NCI-H2171 (cell line): ENCODE data around the gene MALRD1.

Source experiments
- DNase-seq: peaks from one replicate; lab custom pipeline; 2025; lab: John Stamatoyannopoulos, UW

The MALRD1 gene

GRCh38 chr10:19373988-19374387 lies 325.4 kb downstream of the MALRD1 start:
- no peak for DNase-seq

GRCh38 chr10:19385846-19386450 lies 337.3 kb downstream of the MALRD1 start:
- DNase-seq = no peak

- no peak for DNase-seq
Observed at GRCh38 chr10:19408924-19409323, 360.3 kb downstream of the MALRD1 start.

GRCh38 chr10:19411119-19411518 lies 362.5 kb downstream of the MALRD1 start:
- no peak for DNase-seq

- no peak for DNase-seq
Observed at GRCh38 chr10:19412531-19412930, 363.9 kb downstream of the MALRD1 start.

DNA sequence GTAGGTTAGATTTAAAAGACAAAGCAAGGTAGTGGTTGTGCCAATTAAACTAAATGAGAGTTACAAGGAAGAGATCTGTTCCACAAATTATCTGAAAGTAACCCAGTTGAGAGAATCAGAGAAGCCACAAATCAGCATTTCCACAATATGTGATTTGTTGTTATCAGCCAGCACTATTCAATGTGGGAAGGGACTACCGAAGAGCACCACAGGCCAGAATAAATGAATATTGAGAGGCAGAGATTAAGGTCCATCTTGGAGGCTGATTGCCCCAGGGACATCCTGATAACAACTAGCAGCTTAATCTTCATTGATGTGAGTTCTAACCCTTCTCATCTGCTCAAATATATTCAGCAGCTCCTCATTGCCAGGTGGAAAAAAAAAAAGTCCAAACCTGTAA lies 367.6 kb downstream of the MALRD1 start:
- DNase-seq = no peak

GRCh38 chr10:19417740-19418139 lies 369.1 kb downstream of the MALRD1 start:
- DNase-seq = no peak

DNA sequence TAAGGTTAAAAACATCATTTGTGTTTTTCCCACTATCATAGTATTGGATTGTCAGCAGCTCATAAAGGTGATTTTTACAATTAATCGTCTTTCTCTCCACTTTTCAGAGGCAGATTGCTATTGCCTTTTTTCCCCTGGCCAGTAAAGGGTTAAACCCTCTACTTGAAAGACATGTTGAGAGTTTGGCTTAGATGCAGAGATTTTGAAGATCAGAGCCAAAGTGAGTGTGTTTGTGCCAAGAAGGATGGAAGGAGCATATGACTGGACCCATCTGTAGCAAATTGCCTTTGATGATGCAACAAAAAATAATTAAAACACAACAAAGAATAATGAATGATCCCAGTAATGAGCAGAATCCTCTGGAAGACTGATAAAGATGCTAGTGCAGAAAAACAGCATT lies 373.1 kb downstream of the MALRD1 start:
- no peak for DNase-seq

- DNase-seq = no peak
Observed at GRCh38 chr10:19426034-19426433, 377.4 kb downstream of the MALRD1 start.

- DNase-seq = no peak
Observed at GRCh38 chr10:19431622-19432351, 383.2 kb downstream of the MALRD1 start.

DNA sequence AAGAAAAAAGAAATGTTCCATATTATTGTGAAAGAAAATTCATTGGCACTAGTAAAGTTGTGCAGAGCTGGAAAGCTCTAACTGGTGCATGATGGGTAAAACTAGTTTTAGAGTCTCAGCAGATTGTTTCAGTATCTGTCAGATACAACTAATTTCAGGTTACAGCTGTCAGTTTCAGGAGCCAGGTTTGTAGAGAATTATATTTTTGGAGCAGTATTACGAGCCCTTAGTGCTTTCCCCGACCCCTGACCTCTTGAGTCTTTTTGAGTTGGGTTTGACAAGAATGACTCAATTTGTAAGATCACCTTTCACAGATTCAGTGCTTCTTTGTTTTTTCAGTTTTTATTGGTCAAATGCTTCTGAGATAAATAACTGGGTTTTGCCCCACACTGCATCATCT lies 401.3 kb downstream of the MALRD1 start:
- DNase-seq = no peak

- no peak for DNase-seq
Observed at GRCh38 chr10:19451356-19451755, 402.8 kb downstream of the MALRD1 start.

- no peak for DNase-seq
Observed at GRCh38 chr10:19451937-19452336, 403.3 kb downstream of the MALRD1 start.

GRCh38 chr10:19453967-19454366 lies 405.4 kb downstream of the MALRD1 start:
- no peak for DNase-seq

DNA sequence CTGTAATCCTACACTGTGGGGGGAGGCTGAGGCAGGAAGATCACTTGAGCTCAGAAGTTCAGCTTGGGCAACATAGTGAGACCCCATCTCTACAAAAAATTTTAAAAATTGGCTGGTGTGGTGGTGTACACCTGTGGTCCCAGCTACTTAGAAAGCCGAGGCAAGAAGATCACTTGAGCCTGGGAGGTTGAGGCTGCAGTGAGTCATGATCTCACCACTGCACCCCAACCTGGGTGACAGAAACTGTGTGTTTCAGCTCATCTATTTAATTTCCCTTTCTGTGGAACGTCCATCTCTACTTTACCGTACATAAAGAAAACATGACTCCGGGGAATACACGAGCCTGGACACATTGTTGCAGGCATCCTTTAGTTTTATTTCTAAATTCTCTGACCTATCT lies 413.0 kb downstream of the MALRD1 start:
- no peak for DNase-seq

DNA sequence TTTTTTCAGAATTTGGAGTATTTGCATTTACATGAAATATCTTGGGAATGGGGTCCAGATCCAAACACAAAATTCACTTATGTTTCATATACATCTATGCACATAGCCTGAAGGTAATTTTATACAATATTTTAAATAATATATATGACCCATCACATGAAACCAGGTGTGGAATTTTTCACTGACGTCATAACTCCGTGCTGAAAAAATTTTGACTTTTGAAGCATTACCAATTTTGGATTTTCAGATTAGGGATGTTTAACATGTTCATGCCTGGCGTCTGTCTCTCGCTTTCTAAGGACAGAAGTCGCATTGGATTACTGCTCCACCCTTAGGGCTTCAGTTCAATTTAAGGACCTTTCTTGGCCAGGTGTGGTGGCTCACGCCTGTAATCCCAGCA lies 418.1 kb downstream of the MALRD1 start:
- no peak for DNase-seq

GRCh38 chr10:19468413-19468812 lies 419.8 kb downstream of the MALRD1 start:
- DNase-seq = no peak

- no peak for DNase-seq
Observed at GRCh38 chr10:19469521-19469920, 420.9 kb downstream of the MALRD1 start.

DNA sequence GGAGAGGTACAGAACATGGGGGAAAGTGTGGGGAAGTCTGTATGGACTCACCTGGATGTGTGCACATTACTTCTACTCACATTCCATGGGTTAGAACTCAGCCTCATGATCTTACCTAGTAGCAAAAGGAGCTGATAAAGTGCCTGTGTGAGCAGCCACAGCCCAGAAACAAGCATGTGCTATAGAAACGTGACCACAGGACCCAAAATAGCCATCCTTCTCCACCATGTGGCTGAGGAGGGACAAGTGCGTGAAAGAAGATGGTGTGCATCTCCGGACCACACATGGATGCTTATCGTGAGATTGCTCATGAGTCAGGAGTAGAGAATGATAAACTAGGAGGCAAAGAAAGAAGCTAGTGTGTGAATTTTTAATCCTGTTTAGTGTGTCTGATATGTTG lies 431.3 kb downstream of the MALRD1 start:
- no peak for DNase-seq

DNA sequence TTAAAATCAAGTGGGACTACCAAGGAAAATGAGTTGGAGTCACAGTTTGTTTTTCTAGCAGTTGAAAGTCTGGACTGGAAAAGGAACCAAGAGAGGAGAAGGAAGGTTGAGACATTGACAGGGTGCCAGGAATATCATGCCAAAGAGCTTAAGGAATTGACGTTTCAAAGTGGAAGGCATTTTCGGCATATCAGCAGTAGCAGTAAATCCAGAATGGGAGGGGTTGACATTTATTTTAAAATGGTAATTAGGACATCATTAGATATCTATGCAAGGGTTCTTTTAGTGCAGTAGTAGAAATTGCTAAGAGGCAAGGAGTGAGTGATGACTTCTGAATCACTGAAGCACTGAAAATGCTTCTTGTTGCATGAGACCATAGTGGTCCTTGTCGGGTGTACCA lies 431.8 kb downstream of the MALRD1 start:
- no peak for DNase-seq

DNA sequence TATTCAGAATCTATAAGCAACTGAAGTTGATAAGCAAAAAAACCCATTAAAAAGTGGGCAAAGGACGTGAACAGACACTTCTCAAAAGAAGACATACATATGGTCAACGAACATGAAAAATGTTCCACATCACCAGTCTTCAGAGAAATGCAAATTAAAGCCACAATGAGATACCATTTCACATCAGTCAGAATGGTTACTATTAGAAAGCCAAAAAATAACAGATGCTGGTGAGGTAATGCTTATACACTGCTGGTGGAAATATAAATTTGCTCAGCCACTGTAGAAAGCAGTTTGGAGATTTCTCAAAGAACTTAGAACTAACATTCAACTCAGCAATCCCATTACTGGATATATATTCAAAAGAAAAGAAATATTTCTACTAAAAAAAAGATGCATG lies 434.8 kb downstream of the MALRD1 start:
- DNase-seq = no peak

DNA sequence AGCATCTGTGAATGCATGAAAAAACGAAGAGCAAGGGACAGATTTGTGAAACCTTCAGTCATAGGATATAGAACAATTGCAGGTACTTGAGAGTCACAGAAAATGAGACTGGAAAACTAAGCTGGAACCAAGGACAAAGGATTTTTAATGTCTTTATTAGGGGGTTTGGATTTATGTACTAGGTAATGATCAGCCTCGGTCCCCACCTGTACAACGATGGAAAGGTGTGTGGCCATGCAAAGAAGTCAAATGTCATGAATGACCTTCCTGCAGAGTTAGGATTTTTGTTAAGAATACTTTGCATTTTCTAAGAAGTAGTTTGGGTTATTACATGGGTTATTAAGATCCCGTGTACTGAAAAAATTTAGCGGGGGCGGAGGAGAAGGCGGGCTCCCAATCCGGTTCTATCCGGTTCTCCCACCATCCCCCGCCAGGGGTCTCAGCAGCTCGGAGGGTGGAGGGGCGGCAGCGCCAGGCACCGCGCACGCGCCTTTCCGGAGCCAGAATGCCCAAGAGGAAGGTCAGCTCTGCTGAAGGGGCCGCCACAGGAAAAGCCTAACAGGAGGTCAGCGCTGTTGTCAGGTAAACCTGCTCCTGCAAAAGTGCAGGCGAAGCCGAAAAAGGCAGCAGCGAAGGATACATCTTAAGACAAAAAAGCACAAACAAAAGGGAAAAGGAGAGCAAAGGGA lies 440.1 kb downstream of the MALRD1 start:
- no peak for DNase-seq

- no peak for DNase-seq
Observed at GRCh38 chr10:19491166-19491565, 442.6 kb downstream of the MALRD1 start.
